ENCODE data around the gene SSRP1.

DNA sequence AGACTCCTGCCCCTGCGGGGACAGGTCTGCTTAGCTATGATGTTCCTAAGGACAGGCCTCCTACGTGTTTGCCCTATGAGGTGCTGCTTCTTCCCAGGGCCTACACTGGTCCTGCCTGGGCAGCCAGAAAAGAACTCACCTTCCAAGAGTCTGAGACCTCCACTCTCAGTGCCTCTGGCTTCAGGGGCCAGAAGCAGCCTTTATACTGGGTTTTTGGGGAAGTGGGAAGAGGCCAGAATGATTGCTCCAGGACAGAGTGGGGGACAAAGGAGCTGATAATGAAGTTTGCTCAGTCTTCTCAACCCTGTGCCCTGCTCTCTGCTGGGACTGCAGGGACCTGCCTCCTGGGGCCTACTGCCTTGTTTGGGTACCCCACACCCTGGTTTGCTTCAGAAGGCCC lies 45.3 kb upstream of the SSRP1 start, which contains the start of gene PRG3:
- TF ChIP-seq, protein P1, sequence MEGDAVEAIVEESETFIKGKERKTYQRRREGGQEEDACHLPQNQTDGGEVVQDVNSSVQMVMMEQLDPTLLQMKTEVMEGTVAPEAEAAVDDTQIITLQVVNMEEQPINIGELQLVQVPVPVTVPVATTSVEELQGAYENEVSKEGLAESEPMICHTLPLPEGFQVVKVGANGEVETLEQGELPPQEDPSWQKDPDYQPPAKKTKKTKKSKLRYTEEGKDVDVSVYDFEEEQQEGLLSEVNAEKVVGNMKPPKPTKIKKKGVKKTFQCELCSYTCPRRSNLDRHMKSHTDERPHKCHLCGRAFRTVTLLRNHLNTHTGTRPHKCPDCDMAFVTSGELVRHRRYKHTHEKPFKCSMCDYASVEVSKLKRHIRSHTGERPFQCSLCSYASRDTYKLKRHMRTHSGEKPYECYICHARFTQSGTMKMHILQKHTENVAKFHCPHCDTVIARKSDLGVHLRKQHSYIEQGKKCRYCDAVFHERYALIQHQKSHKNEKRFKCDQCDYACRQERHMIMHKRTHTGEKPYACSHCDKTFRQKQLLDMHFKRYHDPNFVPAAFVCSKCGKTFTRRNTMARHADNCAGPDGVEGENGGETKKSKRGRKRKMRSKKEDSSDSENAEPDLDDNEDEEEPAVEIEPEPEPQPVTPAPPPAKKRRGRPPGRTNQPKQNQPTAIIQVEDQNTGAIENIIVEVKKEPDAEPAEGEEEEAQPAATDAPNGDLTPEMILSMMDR (IDR thresholded peaks at IDR 0.05), result no peak
- no peak for TF ChIP-seq ZFX (IDR thresholded peaks at IDR 0.05; ENCODE audit: borderline replicate concordance)

Measured in 22Rv1 (cell line).